T47D (cell line): ENCODE measurements around the gene CCDC197.

Experiments used
- DNase-seq, 2 experiments: peaks; one replicate each; pipeline versions ENCODE4 v3.0.0 to v3.0.0-alpha.2; 2011 to 2012; ENCODE audit warnings: low read depth in 1 of 2, low spot score in 1 of 2
- JUND ChIP-seq: IDR thresholded peaks from 2 replicates; pipeline ENCODE4 v1.6.1; 2012; ENCODE audit warnings: low read depth
- in situ Hi-C: cut with HindIII; loops from 2 replicates; pipeline ENCODE4 v1.10.0; 2016; ENCODE audit warnings: low sequenced_read_pairs, low pct_unique_long_range_greater_than_20kb

CCDC197 gene

DNA sequence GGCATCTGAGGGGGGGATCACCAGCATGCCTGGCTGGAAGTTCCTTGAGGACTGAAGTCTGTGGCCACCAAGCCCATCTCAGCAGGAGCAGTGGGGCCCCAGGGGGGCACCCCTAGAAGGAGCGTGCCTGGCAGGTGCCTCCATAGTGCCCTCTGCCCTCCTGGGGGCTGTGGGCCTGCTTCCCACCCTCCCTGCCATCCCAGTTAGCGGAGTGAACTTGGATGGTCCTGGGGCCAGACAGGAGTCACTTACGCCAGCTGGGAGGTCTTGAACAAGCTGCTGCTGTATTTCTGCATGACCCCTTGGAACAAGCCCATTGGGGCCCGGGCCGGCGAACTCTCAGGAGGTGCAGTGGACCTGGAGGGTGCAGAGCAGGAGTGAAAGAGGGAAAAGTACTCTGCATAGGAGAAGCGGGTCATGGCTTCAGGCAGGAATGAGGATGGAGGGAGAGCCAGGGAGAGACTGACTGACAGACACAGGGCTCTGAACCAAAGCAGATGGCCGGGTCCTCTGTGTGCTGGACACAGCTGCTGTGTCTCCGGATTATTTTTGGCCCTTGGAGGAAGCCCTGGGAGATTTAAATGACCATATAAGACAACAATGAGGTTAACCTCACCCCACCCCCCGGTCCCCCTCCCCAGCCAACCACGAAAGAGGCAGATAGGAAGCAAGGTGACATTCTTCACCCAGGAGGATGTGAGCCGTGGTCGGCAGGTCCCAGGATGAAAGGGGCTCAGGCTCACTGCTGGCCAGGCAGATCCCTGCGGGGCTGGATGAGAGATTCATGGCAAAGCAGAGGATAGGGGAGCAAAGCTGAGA is 40.4 kb upstream of the CCDC197 start:
- DNase-seq: no peak
- in situ Hi-C loops: no loop called here
- TF ChIP-seq JUND: no peak

GRCh38 chr14:93957333-93957710 is 39.8 kb upstream of the CCDC197 start:
- no peak for DNase-seq
- in situ Hi-C loops: no loop called here
- no peak for TF ChIP-seq JUND

GRCh38 chr14:93957751-93958566 is 39.1 kb upstream of the CCDC197 start:
- TF ChIP-seq JUND: no peak
- in situ Hi-C loops: no loop called here
- no peak for DNase-seq

- DNase-seq: no peak
- in situ Hi-C loops: no loop called here
- no peak for TF ChIP-seq JUND
Observed at GRCh38 chr14:93958567-93959238, 38.4 kb upstream of the CCDC197 start.

DNA sequence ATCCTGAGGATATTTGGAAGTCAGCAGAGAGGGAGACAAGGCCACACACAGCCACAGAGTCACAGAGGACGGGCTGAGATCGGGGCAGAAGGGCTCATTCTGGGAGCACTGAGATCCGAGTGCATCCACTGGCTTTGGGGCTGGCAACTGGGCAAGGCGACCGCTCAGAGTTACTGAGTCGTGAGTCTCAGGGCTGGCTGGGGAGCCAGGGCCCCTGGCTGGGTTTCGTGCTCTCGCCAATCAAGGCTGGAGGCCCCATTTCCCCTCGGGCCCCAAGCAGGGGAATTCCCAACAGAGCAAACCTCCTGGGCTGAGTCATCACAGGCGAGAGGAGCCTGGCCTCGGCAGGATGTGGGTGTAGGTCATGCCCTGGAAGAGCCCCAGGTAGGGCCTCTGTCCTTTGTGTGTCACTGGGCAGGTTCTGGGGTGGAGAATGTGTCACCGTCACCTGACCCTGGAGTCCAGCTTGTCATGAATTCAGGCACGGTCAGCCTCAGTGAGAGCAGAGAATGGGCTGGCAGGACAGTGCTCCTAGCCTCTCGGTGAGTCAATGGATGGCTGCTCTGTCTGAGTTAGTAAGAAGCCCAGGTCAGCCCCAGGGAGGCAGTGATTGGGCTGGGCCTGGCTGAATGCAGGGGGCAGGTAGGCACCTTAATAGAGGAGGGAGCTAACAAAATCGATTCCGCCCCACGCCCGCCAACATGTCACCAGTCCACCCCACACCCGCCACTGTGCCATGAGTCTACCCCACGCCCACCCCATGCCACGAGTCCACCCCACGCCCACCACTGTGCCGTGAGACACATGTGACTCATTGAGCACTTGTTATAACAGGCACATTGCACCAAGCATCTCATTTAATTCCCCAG is 37.6 kb upstream of the CCDC197 start:
- TF ChIP-seq JUND: no peak
- in situ Hi-C loops: no loop called here
- DNase-seq: peak in 1 of 2 experiments; percentile 67

DNA sequence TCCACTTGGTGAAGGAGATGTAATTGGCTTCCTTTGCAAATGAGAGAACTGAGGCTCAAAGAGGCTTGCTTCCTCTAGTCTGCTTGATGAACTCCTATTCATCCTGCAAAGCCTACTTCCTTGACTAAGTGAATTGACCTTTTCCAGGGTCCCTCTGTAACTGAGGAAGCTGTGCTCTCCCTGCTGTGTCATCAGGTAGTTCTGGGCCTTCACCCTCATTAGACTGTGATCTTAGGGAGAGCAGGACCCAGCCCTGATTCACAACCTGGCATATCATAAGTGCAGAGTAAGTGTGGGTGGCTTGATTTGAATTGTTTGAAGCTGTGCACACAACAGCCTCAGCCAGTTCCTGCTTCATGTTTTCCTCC is 37.0 kb upstream of the CCDC197 start:
- no peak for TF ChIP-seq JUND
- DNase-seq: no peak
- in situ Hi-C loops: no loop called here

DNA sequence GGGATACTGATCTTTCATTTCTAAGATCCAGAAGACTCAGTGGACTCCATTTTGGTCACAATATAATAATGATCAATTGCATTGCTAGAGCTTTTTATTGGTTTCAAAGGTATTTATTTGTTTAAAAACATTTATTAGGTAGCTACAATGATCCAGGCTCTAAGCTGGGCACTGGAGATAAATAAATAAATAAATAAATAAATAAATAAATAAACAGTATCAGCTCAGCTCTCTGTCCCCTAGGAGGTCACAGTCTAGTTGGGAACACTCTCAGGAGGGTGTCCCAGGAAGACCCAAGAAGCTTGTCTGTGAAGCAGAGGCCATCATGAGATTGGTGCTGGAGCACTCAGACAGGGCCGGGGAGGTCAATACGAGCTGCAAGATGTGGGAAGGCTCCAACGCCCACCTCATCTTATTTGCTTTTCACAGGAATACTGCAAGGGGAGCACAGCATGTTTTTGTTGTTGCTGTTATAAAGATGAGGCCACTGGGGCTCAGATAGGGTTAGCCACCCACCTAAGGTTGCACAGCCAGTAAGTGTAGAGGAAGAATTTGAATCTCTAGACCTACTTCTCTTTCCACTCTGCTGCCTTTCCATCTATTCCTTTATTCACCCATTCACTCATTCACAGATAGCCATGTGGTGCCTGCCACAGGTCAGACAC is 36.2 kb upstream of the CCDC197 start:
- in situ Hi-C loops: no loop called here
- no peak for TF ChIP-seq JUND

DNA sequence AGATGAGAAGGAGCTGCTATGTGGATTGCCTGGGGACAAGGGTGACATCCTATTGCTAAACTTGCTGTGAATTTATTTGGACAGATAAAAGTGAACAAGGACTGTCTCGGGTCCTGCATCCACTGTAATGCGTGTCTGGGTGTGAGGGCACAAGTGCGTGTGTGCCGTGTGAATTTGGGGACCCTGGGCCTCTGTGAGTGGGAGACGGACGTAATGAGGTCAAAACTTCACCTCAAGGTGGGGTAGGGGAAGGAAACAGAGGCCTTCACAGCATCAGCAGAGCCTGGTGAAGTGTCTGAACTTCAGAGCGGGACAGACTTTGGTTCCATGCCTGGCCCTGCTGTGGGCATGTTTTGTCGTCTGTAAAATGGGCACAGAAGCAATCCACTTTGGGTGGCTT is 35.5 kb upstream of the CCDC197 start:
- DNase-seq: no peak
- in situ Hi-C loops: no loop called here

More for the DNA sequence above, 36.2 kb upstream of the CCDC197 start:
- DNase-seq: no peak

GRCh38 chr14:93962701-93963601 is 34.1 kb upstream of the CCDC197 start:
- in situ Hi-C loops: no loop called here
- no peak for DNase-seq
- TF ChIP-seq JUND: no peak

More for the DNA sequence above, 35.5 kb upstream of the CCDC197 start:
- TF ChIP-seq JUND: no peak

DNA sequence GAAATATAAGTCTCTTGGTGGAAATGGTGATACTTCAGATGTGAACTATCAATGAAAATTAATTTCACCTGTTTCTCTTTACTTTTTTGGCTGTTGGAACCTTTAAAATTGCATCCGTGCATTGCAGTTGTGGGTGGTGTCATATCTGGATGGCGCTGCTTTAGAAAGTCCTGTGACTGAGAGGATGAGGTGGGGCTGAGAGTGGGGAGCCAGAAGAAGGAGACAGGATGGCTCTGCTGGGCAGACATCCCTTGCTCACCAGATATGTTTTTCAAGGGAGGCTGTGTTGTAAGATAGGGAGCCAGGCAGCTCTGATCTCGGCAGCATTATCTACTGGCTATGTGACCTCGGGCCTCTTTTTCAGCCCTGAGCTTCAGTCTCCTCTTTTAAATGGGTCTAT is 33.4 kb upstream of the CCDC197 start:
- no peak for DNase-seq
- TF ChIP-seq JUND: no peak
- in situ Hi-C loops: no loop called here

DNA sequence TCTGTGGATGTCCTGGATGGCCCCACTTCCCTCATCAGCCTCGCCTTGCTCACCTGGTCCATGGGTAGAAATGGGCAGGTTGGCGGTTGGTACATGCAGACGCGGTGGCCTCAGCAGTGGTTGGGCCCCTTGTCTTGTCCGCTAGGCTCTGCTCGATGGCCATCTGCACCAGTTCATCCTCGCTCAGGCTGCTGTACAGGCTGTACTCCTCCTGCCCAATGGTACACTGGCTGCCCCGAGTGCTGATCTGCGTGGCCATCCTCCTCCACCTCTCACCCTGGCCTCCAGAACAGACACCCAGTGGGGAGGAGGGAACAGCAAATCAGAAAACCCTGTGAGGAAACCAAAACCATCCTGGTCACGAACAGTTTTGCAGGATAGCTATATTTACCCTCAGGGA is 32.8 kb upstream of the CCDC197 start:
- no peak for DNase-seq
- TF ChIP-seq JUND: no peak
- in situ Hi-C loops: no loop called here
